ENCODE data around the gene CCDC85C. TPM values are rescaled to one million over a fixed set of nuclear protein-coding genes. Genes with fewer than 3 reads are reported as not detected.

Gene CCDC85C
- total RNA-seq, 1 donor: 2.9 TPM

GRCh38 chr14:99605299-99605961 is 1.4 kb upstream of the CCDC85C start:
- no peak for TF ChIP-seq CTCF (IDR thresholded peaks at IDR 0.05; ENCODE audit: insufficient read depth, low read length)
- peak overlapping the region; percentile 75 for H3K4me3 ChIP-seq (ENCODE audit: low read depth, low read length)
- DNase-seq (ENCODE audit: low read depth): peak; percentile 56

DNA sequence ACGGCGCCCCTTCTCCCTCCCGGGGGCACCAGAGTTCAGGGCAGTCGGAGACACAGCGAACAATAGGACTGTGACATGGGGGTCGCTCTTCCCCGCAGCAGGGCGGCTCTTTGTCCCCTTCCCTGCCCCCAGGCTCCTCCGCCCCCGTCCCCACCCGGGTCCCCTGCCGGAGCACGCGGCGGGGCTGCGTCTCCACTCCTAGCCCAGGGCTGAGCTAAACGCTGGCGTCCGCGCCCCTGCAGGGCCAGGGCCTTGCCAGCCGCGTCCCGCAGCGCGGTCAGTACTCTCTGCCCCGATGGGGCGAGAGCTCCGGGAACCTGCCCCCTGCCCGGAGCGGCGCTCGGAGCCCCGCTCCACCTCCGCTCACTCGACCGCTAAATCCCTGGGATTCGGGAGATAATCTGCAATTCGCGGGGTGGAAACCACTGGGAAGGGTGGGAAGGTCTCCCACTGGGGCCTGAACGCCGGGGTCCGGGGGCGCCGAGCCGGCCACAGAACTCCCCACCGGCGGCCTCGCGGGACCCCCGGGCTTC is 825 bp upstream of the CCDC85C start:
- peak overlapping the region; percentile 75 for H3K4me3 ChIP-seq (ENCODE audit: low read depth, low read length)
- peak; percentile 1 for TF ChIP-seq CTCF (IDR thresholded peaks at IDR 0.05; ENCODE audit: insufficient read depth, low read length)
- DNase-seq (ENCODE audit: low read depth): peak; percentile 28

- DNase-seq (ENCODE audit: low read depth): peak; percentile 91
- no peak for TF ChIP-seq CTCF (IDR thresholded peaks at IDR 0.05; ENCODE audit: insufficient read depth, low read length)
- peak overlapping the region; percentile 75 for H3K4me3 ChIP-seq (ENCODE audit: low read depth, low read length)
Measured at GRCh38 chr14:99604278-99604765, 315 bp upstream of the CCDC85C start.

- TF ChIP-seq CTCF (IDR thresholded peaks at IDR 0.05; ENCODE audit: insufficient read depth, low read length): no peak
- H3K4me3 ChIP-seq (ENCODE audit: low read depth, low read length): peak overlapping the region; percentile 59
- DNase-seq (ENCODE audit: low read depth): no peak
Measured at GRCh38 chr14:99602788-99603415, 1.1 kb downstream of the CCDC85C start.

GRCh38 chr14:99602054-99602787 is 1.8 kb downstream of the CCDC85C start:
- no peak for DNase-seq (ENCODE audit: low read depth)
- H3K4me3 ChIP-seq (ENCODE audit: low read depth, low read length): peak overlapping the region; percentile 59
- no peak for TF ChIP-seq CTCF (IDR thresholded peaks at IDR 0.05; ENCODE audit: insufficient read depth, low read length)

DNA sequence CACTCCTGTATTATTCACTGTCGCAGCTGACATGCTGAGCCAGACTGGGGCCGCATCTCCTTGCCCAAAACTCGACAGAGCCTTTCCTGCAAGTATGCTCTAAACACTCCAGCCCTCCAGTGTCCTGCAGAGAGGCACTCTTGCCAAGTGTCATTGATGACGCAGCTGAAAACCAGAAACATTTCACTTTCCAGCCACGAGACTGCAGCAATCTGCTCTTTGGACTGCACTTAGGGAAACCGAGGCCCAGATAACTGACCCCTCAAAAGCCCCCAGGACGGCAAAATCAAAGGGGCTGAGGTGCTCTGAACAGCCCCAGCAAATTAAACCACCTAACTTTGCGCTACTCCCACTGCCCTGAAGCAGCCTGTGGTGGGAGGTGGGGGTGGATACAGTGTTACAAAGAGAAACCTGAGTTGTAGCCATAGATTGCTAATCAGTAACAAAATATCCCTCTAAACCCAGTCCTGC is 2.6 kb downstream of the CCDC85C start:
- DNase-seq (ENCODE audit: low read depth): peak; percentile 58
- TF ChIP-seq CTCF (IDR thresholded peaks at IDR 0.05; ENCODE audit: insufficient read depth, low read length): no peak
- H3K4me3 ChIP-seq (ENCODE audit: low read depth, low read length): peak overlapping the region; percentile 59
